ENCODE results near the gene IGFN1. TPM values are rescaled to one million over a fixed set of nuclear protein-coding genes. Genes with fewer than 3 reads are reported as not detected.

The IGFN1 gene
- total RNA-seq, 2 donors from 2014 or later, result 0.12 to 0.16 TPM

- H3K27ac ChIP-seq, result no peak overlapping the region
- no peaks in the 10 kb centered on the region for H3K27me3 ChIP-seq
- H3K4me1 ChIP-seq, result no peaks in the 10 kb centered on the region
- no peak for TF ChIP-seq CTCF (IDR thresholded peaks at IDR 0.05)
- intact Hi-C loops (cut with DNase I), result no loop called here
- no peak for DNase-seq
- H3K9me3 ChIP-seq, result no peaks in the 10 kb centered on the region
- H3K36me3 ChIP-seq, result no peaks in the 10 kb centered on the region
- H3K9ac ChIP-seq (ENCODE audit: low read depth in 2 of 2, low read length in 2 of 2), result no peak overlapping the region
- H3K4me3 ChIP-seq, result no peak overlapping the region
Measured at GRCh38 chr1:201219481-201220387, 29.1 kb downstream of the IGFN1 start.

GRCh38 chr1:201220388-201220715 is 29.7 kb downstream of the IGFN1 start:
- intact Hi-C loops (cut with DNase I), result no loop called here

GRCh38 chr1:201221201-201221846 is 30.7 kb downstream of the IGFN1 start:
- no peaks in the 10 kb centered on the region for H3K36me3 ChIP-seq
- H3K27ac ChIP-seq, result no peak overlapping the region
- no peak overlapping the region for H3K9ac ChIP-seq (ENCODE audit: low read depth in 2 of 2, low read length in 2 of 2)
- no peaks in the 10 kb centered on the region for H3K9me3 ChIP-seq
- DNase-seq, result no peak
- no peak for TF ChIP-seq CTCF (IDR thresholded peaks at IDR 0.05)
- intact Hi-C loops (cut with DNase I), result no loop called here
- no peaks in the 10 kb centered on the region for H3K4me1 ChIP-seq
- no peak overlapping the region for H3K4me3 ChIP-seq
- no peaks in the 10 kb centered on the region for H3K27me3 ChIP-seq

More at GRCh38 chr1:201220388-201220715, 29.7 kb downstream of the IGFN1 start:
- H3K36me3 ChIP-seq, result no peaks in the 10 kb centered on the region
- DNase-seq, result no peak
- no peaks in the 10 kb centered on the region for H3K27me3 ChIP-seq
- no peak overlapping the region for H3K4me3 ChIP-seq
- no peaks in the 10 kb centered on the region for H3K9me3 ChIP-seq
- no peak overlapping the region for H3K9ac ChIP-seq (ENCODE audit: low read depth in 2 of 2, low read length in 2 of 2)
- H3K27ac ChIP-seq, result no peak overlapping the region
- no peak for TF ChIP-seq CTCF (IDR thresholded peaks at IDR 0.05)
- no peaks in the 10 kb centered on the region for H3K4me1 ChIP-seq

GRCh38 chr1:201222125-201222524 is 31.5 kb downstream of the IGFN1 start:
- no peak for DNase-seq
- Histone ChIP-seq H3K27me3 (no peaks in the 10 kb centered on the region), H3K9ac (ENCODE audit: low read depth in 2 of 2, low read length in 2 of 2) (no peak overlapping the region), H3K36me3 (no peaks in the 10 kb centered on the region), H3K4me1 (no peaks in the 10 kb centered on the region), H3K9me3 (no peaks in the 10 kb centered on the region), H3K4me3 (no peak overlapping the region), H3K27ac (no peak overlapping the region)
- intact Hi-C loops (cut with DNase I), result loop anchor here (2.0 kb wide), 1 partner anchor 73 kb away; no protein-coding TSS in a partner anchor
- no peak for TF ChIP-seq CTCF (IDR thresholded peaks at IDR 0.05)

GRCh38 chr1:201223852-201224665 is 33.4 kb downstream of the IGFN1 start:
- intact Hi-C loops (cut with DNase I), result loop anchor here (2.0 kb wide), 1 partner anchor 75 kb away; no protein-coding TSS in a partner anchor
- TF ChIP-seq CTCF (IDR thresholded peaks at IDR 0.05), result no peak
- Histone ChIP-seq H3K27me3 (no peaks in the 10 kb centered on the region), H3K27ac (no peak overlapping the region), H3K9ac (ENCODE audit: low read depth in 2 of 2, low read length in 2 of 2) (no peak overlapping the region), H3K4me1 (no peaks in the 10 kb centered on the region), H3K9me3 (no peaks in the 10 kb centered on the region), H3K36me3 (no peaks in the 10 kb centered on the region), H3K4me3 (no peak overlapping the region)
- no peak for DNase-seq
